Heart left ventricle (tissue), 13 donors: ENCODE results near the gene PCDHB4.
"Not testable (repeated sequence)": the region's sequence is repeated elsewhere in the genome, so short reads cannot be mapped to it uniquely, and the experiment has no call there.

ENCODE experiments used
- CTCF ChIP-seq, 12 donors: fragments of 200-600 bp; sonication (generic) in 4 of 12; IDR thresholded peaks; one replicate each; pipeline versions ENCODE4 v1.5.0 to v1.8.0; 2018 to 2022; ENCODE audit warnings: antibody characterized with exemption in 12 of 12, mild to moderate bottlenecking in 5 of 12
- POLR2A ChIP-seq, 2 donors: fragments of 450-650 bp; IDR thresholded peaks; one replicate each; pipeline ENCODE4 v1.6.1; 2017; ENCODE audit warnings: antibody characterized with exemption in 2 of 2, mild to moderate bottlenecking in 2 of 2, moderate library complexity in 2 of 2
- donor health status: ischemic (EF 13 %, LVEDD 7.1; RV severe dilation, severe dysfunction).
- donor health status: DM: no; HTN: yes; CAD: no.
- donor health status: DM: no; HTN: no; CAD: no.
- donor health status: ischemic (EF 25% LVEDD 6.9; RV normal size, moderate dysfunction).
- donor health status: ischemic (EF 25% LVEDD 5.7; RV mildly dilated, moderate dysfunction).
- donor health status: ischemic (EF 35%, LVEDD 5.7; RV mildly dilated, moderate dysfunction).
- donor health status: nonischemic (EF 11% LVEDD 7.7; RV severe dilation, severe dysfunction).
- donor health status: DM: yes; HTN: yes; CAD: no.
- donor health status: PGD.
- donor health status: ischemic (EF 29% LVEDD 5.4; RV normal size, mild dysfunction).
- donor health status: nonischemic (EF 23%, LVEDD 6.1; RV moderate dilation, normal function).

- not testable (repeated sequence) for TF ChIP-seq CTCF, POLR2A (IDR thresholded peaks at IDR 0.05)
Measured at GRCh38 chr5:141152096-141152495, 30.5 kb downstream of the PCDHB4 start.
